Activated naive CD4-positive, alpha-beta T cell treated with anti-CD3 and anti-CD28 coated beads for 36 hours (primary cell): ENCODE results near the gene ADGRL3. TPM values are rescaled to one million over a fixed set of nuclear protein-coding genes. Genes with fewer than 3 reads are reported as not detected.
"Not testable (repeated sequence)": the region's sequence is repeated elsewhere in the genome, so short reads cannot be mapped to it uniquely, and the experiment has no call there.

Experiments used
- CTCF ChIA-PET: fragments of 350-600 bp; sonication (Branson Sonifier 250); formaldehyde crosslinking; loops from one replicate; lab custom pipeline; 2021; ENCODE audit warnings: antibody characterized with exemption; lab: Charles Lee
- DNase-seq: peaks from one replicate; pipeline ENCODE4 v3.0.0-alpha.2; 2020
- H3K27ac Mint-ChIP-seq: one replicate; pipeline ENCODE4 v1.8.0; 2021; ENCODE audit warnings: mild to moderate bottlenecking, mixed read lengths
- H3K27me3 Mint-ChIP-seq: one replicate; pipeline ENCODE4 v1.8.0; 2021; ENCODE audit warnings: low read depth, mixed read lengths
- H3K36me3 Mint-ChIP-seq: one replicate; pipeline ENCODE4 v1.8.0; 2021; ENCODE audit warnings: low read depth, mixed read lengths
- H3K4me1 Mint-ChIP-seq: one replicate; pipeline ENCODE4 v1.8.0; 2021; ENCODE audit warnings: low read depth, mixed read lengths
- H3K4me3 Mint-ChIP-seq: one replicate; pipeline ENCODE4 v1.8.0; 2021; ENCODE audit warnings: mild to moderate bottlenecking, moderate library complexity, mixed read lengths
- H3K9me3 Mint-ChIP-seq: one replicate; pipeline ENCODE4 v1.8.0; 2021; ENCODE audit warnings: mixed read lengths
- intact Hi-C: fragments of 100-400 bp; cut with micrococcal nuclease; formaldehyde crosslinking; loops from one replicate; pipeline ENCODE4 v1.15.1; 2023
- total RNA-seq, 2 experiments: library from RNA; stranded (reverse); gene quantifications; one replicate each; pipeline ENCODE4 v1.2.3, GENCODE V29; 2021

Gene ADGRL3
- total RNA-seq, 2 experiments from 2014 or later: not detected

GRCh38 chr4:61380865-61381264 is 180.7 kb downstream of the ADGRL3 start:
- Mint-ChIP-seq H3K36me3 (no peaks in the 10 kb centered on the region), H3K9me3 (peaks cover 3% of the 10 kb centered on the region), H3K4me1 (no peaks in the 10 kb centered on the region), H3K27ac (no peak overlapping the region), H3K27me3 (no peaks in the 10 kb centered on the region), H3K4me3 (no peak overlapping the region)
- no peak for DNase-seq
- intact Hi-C loops: no loop called here
- CTCF ChIA-PET: no interaction called here

DNA sequence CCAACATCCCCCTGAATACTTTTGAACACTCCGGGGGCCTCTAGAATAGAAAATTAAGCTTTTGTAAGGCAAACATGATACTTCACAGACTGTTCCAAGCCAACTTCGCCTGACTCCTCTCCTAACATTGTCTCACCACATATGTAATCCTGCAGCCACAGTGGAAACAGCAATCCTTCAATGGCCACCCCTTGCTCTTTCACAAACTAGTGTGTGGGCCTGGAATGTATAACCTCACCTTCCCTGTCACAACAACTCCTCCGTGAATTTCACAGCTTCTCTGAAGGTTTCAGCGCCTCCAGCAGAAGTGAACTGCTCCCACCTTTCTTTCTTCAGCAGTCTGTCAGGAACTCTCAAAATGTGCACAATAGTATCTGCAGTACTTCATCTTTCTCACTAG is 185.1 kb downstream of the ADGRL3 start:
- H3K27me3 Mint-ChIP-seq: no peaks in the 10 kb centered on the region
- intact Hi-C loops: no loop called here
- CTCF ChIA-PET: no interaction called here
- no peak overlapping the region for H3K4me3 Mint-ChIP-seq
- H3K27ac Mint-ChIP-seq: no peak overlapping the region
- H3K4me1 Mint-ChIP-seq: no peaks in the 10 kb centered on the region
- no peak for DNase-seq
- H3K36me3 Mint-ChIP-seq: no peaks in the 10 kb centered on the region
- H3K9me3 Mint-ChIP-seq: peaks cover 4% of the 10 kb centered on the region

- H3K4me3 Mint-ChIP-seq, CTCF ChIA-PET, DNase-seq, H3K27me3 Mint-ChIP-seq, H3K4me1 Mint-ChIP-seq, H3K9me3 Mint-ChIP-seq, H3K36me3 Mint-ChIP-seq, intact Hi-C loops, H3K27ac Mint-ChIP-seq: not testable (repeated sequence)
These were observed 187.2 kb downstream of the ADGRL3 start for GRCh38 chr4:61387372-61387771.

DNA sequence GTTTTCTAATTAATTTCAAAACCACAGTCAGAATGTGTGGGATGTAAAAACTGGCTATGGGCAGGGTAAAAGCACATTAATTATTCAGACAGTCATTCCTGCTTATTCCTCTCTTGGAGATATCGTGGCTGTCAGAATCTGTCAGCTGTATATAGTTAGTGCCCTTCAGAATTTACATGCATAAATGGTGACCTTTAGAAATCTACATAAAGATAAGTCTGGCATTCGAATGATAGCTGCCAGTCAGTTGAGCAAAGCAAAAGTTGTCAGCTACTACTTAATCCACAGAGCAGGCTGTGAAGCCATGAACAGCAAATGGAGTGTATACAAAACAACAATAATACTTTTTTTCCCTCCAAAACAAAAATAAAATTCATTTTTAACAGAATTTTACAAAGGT is 189.5 kb downstream of the ADGRL3 start:
- Mint-ChIP-seq H3K36me3 (no peaks in the 10 kb centered on the region), H3K9me3 (peaks cover 8% of the 10 kb centered on the region), H3K4me1 (no peaks in the 10 kb centered on the region), H3K4me3 (no peak overlapping the region), H3K27me3 (no peaks in the 10 kb centered on the region), H3K27ac (no peak overlapping the region)
- intact Hi-C loops: no loop called here
- DNase-seq: no peak
- CTCF ChIA-PET: no interaction called here

DNA sequence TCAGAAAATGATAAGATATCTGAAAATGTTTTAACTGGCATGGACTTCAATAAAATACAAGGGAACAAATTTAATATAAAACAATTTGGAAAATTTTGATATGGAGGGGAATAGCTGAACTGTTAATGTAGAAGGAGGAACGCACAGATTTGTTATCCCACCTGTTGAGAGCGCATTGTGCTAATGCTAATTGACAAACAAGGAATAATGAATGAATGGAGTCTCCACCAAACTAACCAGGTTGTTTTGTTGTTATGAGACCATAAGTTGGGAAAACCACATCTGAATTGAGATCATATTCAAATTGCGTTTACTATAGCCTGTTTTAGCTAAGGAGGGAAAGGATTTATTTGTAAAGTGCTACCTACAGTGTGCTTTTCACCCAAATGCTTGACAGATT is 195.6 kb downstream of the ADGRL3 start:
- no peak overlapping the region for H3K27ac Mint-ChIP-seq
- H3K4me3 Mint-ChIP-seq: no peak overlapping the region
- intact Hi-C loops: no loop called here
- H3K9me3 Mint-ChIP-seq: peaks cover 4% of the 10 kb centered on the region
- H3K27me3 Mint-ChIP-seq: no peaks in the 10 kb centered on the region
- H3K4me1 Mint-ChIP-seq: no peaks in the 10 kb centered on the region
- no peaks in the 10 kb centered on the region for H3K36me3 Mint-ChIP-seq
- CTCF ChIA-PET: no interaction called here
- no peak for DNase-seq

- Mint-ChIP-seq H3K27ac (no peak overlapping the region), H3K4me3 (no peak overlapping the region), H3K4me1 (no peaks in the 10 kb centered on the region), H3K9me3 (peaks cover 2% of the 10 kb centered on the region), H3K36me3 (no peaks in the 10 kb centered on the region), H3K27me3 (no peaks in the 10 kb centered on the region)
- intact Hi-C loops: no loop called here
- DNase-seq: no peak
- CTCF ChIA-PET: no interaction called here
These were observed 197.0 kb downstream of the ADGRL3 start for GRCh38 chr4:61397174-61397573.

DNA sequence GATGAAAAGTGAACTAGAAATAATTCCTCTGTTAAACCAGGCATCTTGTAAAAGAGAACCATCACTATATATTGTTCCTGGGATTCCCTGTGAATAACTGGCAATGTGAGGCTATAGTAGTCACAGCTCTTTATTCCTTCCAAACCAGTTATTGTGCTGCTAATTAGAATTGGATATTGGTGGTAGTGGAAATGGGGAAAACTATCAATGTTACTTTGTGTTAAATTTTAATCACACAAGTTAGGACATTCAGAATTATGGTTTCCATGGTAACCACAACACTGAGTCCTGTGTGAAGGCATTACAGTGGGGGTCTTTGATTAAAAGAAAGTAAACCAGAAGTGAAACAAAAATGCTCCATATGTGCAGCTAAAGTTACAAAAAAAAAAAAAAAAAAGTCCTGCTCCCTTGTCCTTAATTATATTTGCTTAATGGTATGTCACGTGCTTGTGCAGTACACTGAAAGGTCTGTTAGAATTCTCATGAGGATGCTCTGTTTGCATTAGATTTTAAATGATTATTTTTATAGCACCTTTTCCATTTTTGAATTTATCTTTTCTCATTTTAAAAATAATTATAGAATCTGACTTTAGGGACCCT is 200.4 kb downstream of the ADGRL3 start:
- Mint-ChIP-seq H3K4me3 (no peak overlapping the region), H3K4me1 (no peaks in the 10 kb centered on the region), H3K9me3 (no peaks in the 10 kb centered on the region), H3K36me3 (no peaks in the 10 kb centered on the region), H3K27me3 (no peaks in the 10 kb centered on the region), H3K27ac (no peak overlapping the region)
- CTCF ChIA-PET: no interaction called here
- intact Hi-C loops: no loop called here
- no peak for DNase-seq

GRCh38 chr4:61401771-61402170 is 201.6 kb downstream of the ADGRL3 start:
- intact Hi-C loops: no loop called here
- peaks cover 1% of the 10 kb centered on the region for H3K9me3 Mint-ChIP-seq
- no peaks in the 10 kb centered on the region for H3K4me1 Mint-ChIP-seq
- CTCF ChIA-PET: no interaction called here
- no peak overlapping the region for H3K4me3 Mint-ChIP-seq
- no peaks in the 10 kb centered on the region for H3K27me3 Mint-ChIP-seq
- H3K36me3 Mint-ChIP-seq: no peaks in the 10 kb centered on the region
- DNase-seq: no peak
- no peak overlapping the region for H3K27ac Mint-ChIP-seq

DNA sequence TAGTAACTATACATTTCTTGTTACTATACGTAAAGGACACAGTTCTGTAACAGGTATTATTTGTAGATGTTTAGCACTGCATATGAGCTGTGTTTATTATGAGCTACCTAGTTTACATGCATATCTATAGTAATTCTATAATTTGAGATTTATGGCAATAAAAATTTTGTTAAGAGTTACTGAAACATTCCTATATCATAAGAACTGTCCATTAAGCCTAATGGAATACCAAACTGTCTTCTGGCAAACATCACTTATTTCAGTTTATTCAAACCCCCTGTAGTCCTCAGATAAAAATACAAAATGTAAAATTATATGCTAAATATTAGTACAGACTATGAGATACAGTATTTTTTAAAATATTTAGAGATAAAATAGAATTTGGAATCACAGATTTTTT is 205.2 kb downstream of the ADGRL3 start:
- CTCF ChIA-PET: no interaction called here

DNA sequence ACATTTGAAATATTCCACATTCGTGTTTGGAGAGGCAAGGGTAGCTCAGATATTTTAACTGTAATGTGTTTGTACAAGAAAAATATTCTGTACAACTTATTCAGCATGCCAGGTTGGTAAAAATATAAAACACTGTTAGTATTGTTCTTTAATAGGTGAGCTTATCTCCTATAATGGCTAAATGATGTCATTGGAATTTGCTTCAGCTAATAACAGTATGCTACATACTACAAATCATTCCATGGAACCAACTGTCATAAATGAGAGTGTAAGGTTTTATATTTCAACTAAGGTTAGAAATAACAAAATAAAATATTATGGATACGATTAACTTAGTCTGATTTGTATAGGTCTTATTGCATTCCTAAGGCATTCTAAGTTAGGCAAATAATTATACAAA is 206.6 kb downstream of the ADGRL3 start:
- Mint-ChIP-seq H3K4me3 (no peak overlapping the region), H3K27ac (no peak overlapping the region), H3K4me1 (no peaks in the 10 kb centered on the region), H3K36me3 (no peaks in the 10 kb centered on the region), H3K27me3 (no peaks in the 10 kb centered on the region), H3K9me3 (peaks cover 1% of the 10 kb centered on the region)
- intact Hi-C loops: no loop called here
- CTCF ChIA-PET: no interaction called here
- DNase-seq: no peak

More for the DNA sequence above, 205.2 kb downstream of the ADGRL3 start:
- H3K36me3 Mint-ChIP-seq: no peaks in the 10 kb centered on the region
- no peaks in the 10 kb centered on the region for H3K4me1 Mint-ChIP-seq
- no peak for DNase-seq
- no peaks in the 10 kb centered on the region for H3K27me3 Mint-ChIP-seq
- intact Hi-C loops: no loop called here
- H3K27ac Mint-ChIP-seq: no peak overlapping the region
- no peak overlapping the region for H3K4me3 Mint-ChIP-seq
- H3K9me3 Mint-ChIP-seq: peaks cover 1% of the 10 kb centered on the region

- intact Hi-C loops: no loop called here
- H3K27ac Mint-ChIP-seq: no peak overlapping the region
- H3K9me3 Mint-ChIP-seq: peaks cover 1% of the 10 kb centered on the region
- CTCF ChIA-PET: no interaction called here
- no peaks in the 10 kb centered on the region for H3K27me3 Mint-ChIP-seq
- DNase-seq: no peak
- H3K4me1 Mint-ChIP-seq: no peaks in the 10 kb centered on the region
- H3K4me3 Mint-ChIP-seq: no peak overlapping the region
- H3K36me3 Mint-ChIP-seq: no peaks in the 10 kb centered on the region
These were observed 207.8 kb downstream of the ADGRL3 start for GRCh38 chr4:61407642-61408618.

- H3K36me3 Mint-ChIP-seq: no peaks in the 10 kb centered on the region
- no peaks in the 10 kb centered on the region for H3K4me1 Mint-ChIP-seq
- no peak overlapping the region for H3K4me3 Mint-ChIP-seq
- peaks cover 1% of the 10 kb centered on the region for H3K9me3 Mint-ChIP-seq
- no peak for DNase-seq
- CTCF ChIA-PET: no interaction called here
- no peak overlapping the region for H3K27ac Mint-ChIP-seq
- intact Hi-C loops: no loop called here
- no peaks in the 10 kb centered on the region for H3K27me3 Mint-ChIP-seq
These were observed 208.7 kb downstream of the ADGRL3 start for GRCh38 chr4:61408861-61409260.

GRCh38 chr4:61411241-61411640 is 211.1 kb downstream of the ADGRL3 start:
- intact Hi-C loops: no loop called here
- Mint-ChIP-seq H3K4me3 (no peak overlapping the region), H3K4me1 (no peaks in the 10 kb centered on the region), H3K9me3 (no peaks in the 10 kb centered on the region), H3K36me3 (no peaks in the 10 kb centered on the region), H3K27me3 (no peaks in the 10 kb centered on the region), H3K27ac (no peak overlapping the region)
- no peak for DNase-seq
- CTCF ChIA-PET: no interaction called here
